ENCODE measurements around the gene NT5C3B.

Gene NT5C3B

GRCh38 chr17:41825175-41825845 lies 10.7 kb downstream of the NT5C3B start:
- Mint-ChIP-seq H3K9me3 (no peaks in the 10 kb centered on the region), H3K36me3 (ENCODE audit: low read depth) (peaks cover 15% of the 10 kb centered on the region), H3K27me3 (ENCODE audit: low read depth) (no peaks in the 10 kb centered on the region), H3K27ac (no peak overlapping the region), H3K4me1 (ENCODE audit: low read depth) (no peaks in the 10 kb centered on the region), H3K4me3 (no peak overlapping the region)
- DNase-seq (ENCODE audit: low spot score) = no peak

DNA sequence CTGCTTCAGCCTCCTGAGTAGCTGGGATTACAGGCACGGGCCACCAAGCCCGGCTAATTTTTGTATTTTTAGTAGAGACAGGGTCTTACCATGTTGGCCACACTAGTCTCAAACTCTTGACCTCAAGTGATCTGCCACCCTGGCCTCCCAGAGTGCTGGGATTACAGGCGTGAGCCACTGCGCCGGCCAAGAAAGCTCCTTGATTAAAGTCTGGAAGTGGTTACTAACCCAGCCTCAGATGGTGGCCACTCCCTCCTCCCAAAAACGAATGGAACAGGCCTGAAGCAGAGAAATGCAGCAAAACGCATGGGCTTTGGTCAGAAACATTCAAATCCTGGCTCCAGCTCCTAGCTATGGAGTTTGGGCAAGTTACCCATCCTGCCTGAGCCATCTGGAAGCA lies 11.9 kb downstream of the NT5C3B start:
- DNase-seq (ENCODE audit: low spot score) = no peak
- no peak overlapping the region for H3K4me3 Mint-ChIP-seq
- no peak overlapping the region for H3K27ac Mint-ChIP-seq
- H3K36me3 Mint-ChIP-seq (ENCODE audit: low read depth) = peaks cover 6% of the 10 kb centered on the region
- H3K9me3 Mint-ChIP-seq = no peaks in the 10 kb centered on the region
- H3K4me1 Mint-ChIP-seq (ENCODE audit: low read depth) = no peaks in the 10 kb centered on the region
- no peaks in the 10 kb centered on the region for H3K27me3 Mint-ChIP-seq (ENCODE audit: low read depth)

DNA sequence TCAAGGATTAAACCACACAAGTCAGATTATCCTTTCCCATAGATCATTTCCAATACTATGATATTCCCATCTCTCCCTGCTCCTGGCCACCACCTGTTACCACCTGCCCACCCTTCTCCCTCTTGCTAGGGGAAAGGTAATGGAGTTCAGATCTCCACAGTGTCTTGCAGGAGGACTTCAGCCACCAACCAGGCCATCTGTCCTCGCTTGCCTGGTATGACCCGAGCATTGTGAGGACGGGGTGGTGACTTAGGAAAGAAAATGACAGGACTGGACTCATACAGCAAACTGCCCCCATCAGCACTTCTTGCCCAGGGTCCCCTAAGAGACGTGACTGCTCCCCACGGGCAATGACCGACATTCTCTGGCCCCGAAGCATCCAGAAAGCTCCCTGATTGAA lies 12.5 kb downstream of the NT5C3B start:
- H3K27ac Mint-ChIP-seq = no peak overlapping the region
- no peaks in the 10 kb centered on the region for H3K27me3 Mint-ChIP-seq (ENCODE audit: low read depth)
- H3K36me3 Mint-ChIP-seq (ENCODE audit: low read depth) = peaks cover 6% of the 10 kb centered on the region
- no peak for DNase-seq (ENCODE audit: low spot score)
- no peak overlapping the region for H3K4me3 Mint-ChIP-seq
- H3K4me1 Mint-ChIP-seq (ENCODE audit: low read depth) = no peaks in the 10 kb centered on the region
- H3K9me3 Mint-ChIP-seq = no peaks in the 10 kb centered on the region

DNA sequence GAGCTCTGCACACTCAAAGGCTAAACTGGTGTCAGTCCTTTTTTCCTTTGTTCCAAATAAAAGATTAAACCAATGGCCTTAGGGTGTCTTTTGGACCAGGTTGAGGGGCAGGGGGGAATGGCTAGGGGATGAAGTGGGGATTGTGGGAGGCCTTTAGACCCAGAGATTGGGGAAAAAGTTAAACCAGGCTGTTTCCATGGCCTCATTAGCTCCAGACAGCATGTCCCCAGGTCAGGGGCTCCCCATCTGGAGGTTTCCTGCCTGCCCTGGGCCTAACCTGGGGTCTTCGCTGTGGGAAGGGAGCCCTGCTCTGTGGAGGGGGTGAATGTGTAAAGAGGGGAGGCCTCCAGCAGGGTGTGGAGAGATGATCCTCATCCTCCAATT lies 12.9 kb downstream of the NT5C3B start:
- no peak overlapping the region for H3K4me3 Mint-ChIP-seq
- no peaks in the 10 kb centered on the region for H3K4me1 Mint-ChIP-seq (ENCODE audit: low read depth)
- no peaks in the 10 kb centered on the region for H3K9me3 Mint-ChIP-seq
- H3K27me3 Mint-ChIP-seq (ENCODE audit: low read depth) = no peaks in the 10 kb centered on the region
- peaks cover 6% of the 10 kb centered on the region for H3K36me3 Mint-ChIP-seq (ENCODE audit: low read depth)
- DNase-seq (ENCODE audit: low spot score) = no peak
- H3K27ac Mint-ChIP-seq = no peak overlapping the region

- Mint-ChIP-seq H3K36me3 (ENCODE audit: low read depth) (peaks cover 6% of the 10 kb centered on the region), H3K27me3 (ENCODE audit: low read depth) (no peaks in the 10 kb centered on the region), H3K4me3 (no peak overlapping the region), H3K9me3 (no peaks in the 10 kb centered on the region), H3K4me1 (ENCODE audit: low read depth) (no peaks in the 10 kb centered on the region), H3K27ac (no peak overlapping the region)
- no peak for DNase-seq (ENCODE audit: low spot score)
Observed at GRCh38 chr17:41822216-41823140, 13.6 kb downstream of the NT5C3B start.

DNA sequence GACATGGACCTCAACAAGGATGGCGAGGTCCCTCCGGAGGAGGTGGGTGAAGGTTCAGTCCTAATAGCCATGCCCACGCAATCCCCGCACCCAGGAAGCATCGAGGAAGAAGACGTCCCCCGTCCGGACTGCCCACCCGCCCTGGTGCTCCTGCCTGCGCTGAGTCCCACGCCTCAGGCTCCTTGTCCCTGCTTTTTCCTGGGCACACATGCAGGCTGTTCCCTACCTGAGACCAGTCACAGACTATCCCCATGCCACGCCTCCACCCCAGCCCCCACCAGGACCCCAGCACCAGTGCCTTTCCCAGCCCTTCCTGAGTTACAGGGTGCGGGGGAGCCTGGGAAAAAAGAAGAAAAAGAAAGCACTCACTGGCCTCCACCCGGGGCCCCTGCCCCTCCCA lies 14.3 kb downstream of the NT5C3B start:
- Mint-ChIP-seq H3K27me3 (ENCODE audit: low read depth) (no peaks in the 10 kb centered on the region), H3K4me3 (no peak overlapping the region), H3K4me1 (ENCODE audit: low read depth) (no peaks in the 10 kb centered on the region), H3K27ac (no peak overlapping the region), H3K9me3 (no peaks in the 10 kb centered on the region), H3K36me3 (ENCODE audit: low read depth) (peaks cover 4% of the 10 kb centered on the region)
- no peak for DNase-seq (ENCODE audit: low spot score)

DNA sequence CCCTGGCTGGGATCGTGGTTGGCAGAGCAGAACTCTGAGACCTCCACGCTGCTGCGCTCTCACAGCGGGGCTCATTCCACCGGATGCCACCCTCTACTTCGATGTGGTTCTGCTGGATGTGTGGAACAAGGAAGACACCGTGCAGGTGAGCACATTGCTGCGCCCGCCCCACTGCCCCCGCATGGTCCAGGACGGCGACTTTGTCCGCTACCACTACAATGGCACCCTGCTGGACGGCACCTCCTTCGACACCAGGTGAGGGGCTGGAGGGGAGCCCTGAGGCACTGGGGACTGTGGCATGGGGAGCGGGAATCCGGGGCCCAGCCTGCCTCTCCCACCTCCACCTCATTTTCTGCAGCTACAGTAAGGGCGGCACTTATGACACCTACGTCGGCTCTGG lies 18.0 kb downstream of the NT5C3B start:
- no peaks in the 10 kb centered on the region for H3K9me3 Mint-ChIP-seq
- peaks cover 2% of the 10 kb centered on the region for H3K4me1 Mint-ChIP-seq (ENCODE audit: low read depth)
- no peak for DNase-seq (ENCODE audit: low spot score)
- no peaks in the 10 kb centered on the region for H3K36me3 Mint-ChIP-seq (ENCODE audit: low read depth)
- H3K4me3 Mint-ChIP-seq = no peak overlapping the region
- H3K27ac Mint-ChIP-seq = no peak overlapping the region
- H3K27me3 Mint-ChIP-seq (ENCODE audit: low read depth) = peaks cover 7% of the 10 kb centered on the region

DNA sequence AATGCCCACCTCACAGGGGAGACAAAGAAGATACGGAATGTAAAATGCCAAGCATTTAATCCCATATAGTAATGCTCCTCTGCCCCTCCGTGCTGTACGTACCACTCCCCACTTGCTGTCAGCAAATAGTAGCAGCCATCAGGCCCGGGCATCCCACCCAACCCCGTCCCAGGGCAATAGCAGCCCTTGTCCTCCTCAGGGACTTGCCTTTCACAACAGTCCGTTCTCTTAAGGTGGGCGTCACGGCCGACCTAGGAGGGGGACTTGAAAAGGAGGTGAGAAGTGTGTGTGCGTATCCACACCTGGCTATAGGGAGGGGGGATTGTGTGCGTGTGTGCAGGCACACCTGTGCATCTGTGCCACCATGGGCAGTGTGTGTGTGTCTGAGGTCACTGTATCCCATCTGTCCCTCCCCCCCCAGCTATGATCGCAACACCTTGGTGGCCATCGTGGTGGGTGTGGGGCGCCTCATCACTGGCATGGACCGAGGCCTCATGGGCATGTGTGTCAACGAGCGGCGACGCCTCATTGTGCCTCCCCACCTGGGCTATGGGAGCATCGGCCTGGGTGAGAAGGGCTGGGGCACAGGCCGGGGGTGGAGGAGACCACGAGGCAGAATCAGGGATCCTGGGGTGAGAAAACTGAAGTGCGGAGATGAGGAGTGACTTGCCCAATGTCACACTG lies 19.3 kb downstream of the NT5C3B start:
- Mint-ChIP-seq H3K4me3 (no peak overlapping the region), H3K9me3 (no peaks in the 10 kb centered on the region)

GRCh38 chr17:41814195-41814594 lies 21.8 kb downstream of the NT5C3B start:
- H3K36me3 Mint-ChIP-seq (ENCODE audit: low read depth) = no peaks in the 10 kb centered on the region

More for the DNA sequence above, 19.3 kb downstream of the NT5C3B start:
- Mint-ChIP-seq H3K27me3 (ENCODE audit: low read depth) (peaks cover 11% of the 10 kb centered on the region), H3K4me1 (ENCODE audit: low read depth) (peaks cover 7% of the 10 kb centered on the region), H3K36me3 (ENCODE audit: low read depth) (no peaks in the 10 kb centered on the region), H3K27ac (no peak overlapping the region)
- no peak for DNase-seq (ENCODE audit: low spot score)

GRCh38 chr17:41813699-41814124 lies 22.3 kb downstream of the NT5C3B start:
- peaks cover 15% of the 10 kb centered on the region for H3K4me1 Mint-ChIP-seq (ENCODE audit: low read depth)
- peaks cover 14% of the 10 kb centered on the region for H3K27me3 Mint-ChIP-seq (ENCODE audit: low read depth)
- DNase-seq (ENCODE audit: low spot score) = no peak
- no peaks in the 10 kb centered on the region for H3K9me3 Mint-ChIP-seq
- H3K4me3 Mint-ChIP-seq = peak overlapping the region; percentile 59
- H3K27ac Mint-ChIP-seq = no peak overlapping the region
- no peaks in the 10 kb centered on the region for H3K36me3 Mint-ChIP-seq (ENCODE audit: low read depth)

More at GRCh38 chr17:41814195-41814594, 21.8 kb downstream of the NT5C3B start:
- Mint-ChIP-seq H3K4me1 (ENCODE audit: low read depth) (peaks cover 15% of the 10 kb centered on the region), H3K4me3 (no peak overlapping the region), H3K9me3 (no peaks in the 10 kb centered on the region), H3K27ac (no peak overlapping the region), H3K27me3 (ENCODE audit: low read depth) (peaks cover 14% of the 10 kb centered on the region)
- no peak for DNase-seq (ENCODE audit: low spot score)

GRCh38 chr17:41813152-41813680 lies 22.8 kb downstream of the NT5C3B start:
- H3K36me3 Mint-ChIP-seq (ENCODE audit: low read depth) = no peaks in the 10 kb centered on the region
- H3K4me1 Mint-ChIP-seq (ENCODE audit: low read depth) = peaks cover 15% of the 10 kb centered on the region
- no peak overlapping the region for H3K27ac Mint-ChIP-seq
- peaks cover 14% of the 10 kb centered on the region for H3K27me3 Mint-ChIP-seq (ENCODE audit: low read depth)
- peak overlapping the region; percentile 59 for H3K4me3 Mint-ChIP-seq
- no peaks in the 10 kb centered on the region for H3K9me3 Mint-ChIP-seq
- no peak for DNase-seq (ENCODE audit: low spot score)

- Mint-ChIP-seq H3K4me3 (peak within 1 kb of the TSS; percentile 93), H3K9me3 (no peaks in the 10 kb centered on the region), H3K36me3 (ENCODE audit: low read depth) (no peaks in the 10 kb centered on the region), H3K27ac (peak within 1 kb of the TSS; percentile 72), H3K4me1 (ENCODE audit: low read depth) (peaks cover 15% of the 10 kb centered on the region), H3K27me3 (ENCODE audit: low read depth) (peaks cover 14% of the 10 kb centered on the region)
- peak; percentile 14 for DNase-seq (ENCODE audit: low spot score)
Observed at GRCh38 chr17:41812381-41813151, 23.5 kb downstream of the NT5C3B start, which contains the start of gene FKBP10. Gene FKBP10, plus strand, starts transcription at chr17:41813004. Its CDS starts 31 bp downstream, at chr17:41813035.

All from T-helper 2 cell treated with Interferon-gamma antibody and Interleukin-4, amounts not matched to agents 5 μg/mL and 100 μg/mL, for 36 hours (primary cell).